CD14-positive monocyte (primary cell): ENCODE data around the gene LPO. TPM values are rescaled to one million over a fixed set of nuclear protein-coding genes. Genes with fewer than 3 reads are reported as not detected.
A peak's percentile ranks its signal among the peaks of the same experiment; 100 is the strongest.

Experiments
- DNase-seq, 3 donors: peaks; one replicate each; pipeline ENCODE4 v3.0.0-alpha.2; 2011 to 2022
- H2AFZ ChIP-seq: 2 replicates; pipeline ENCODE4 v1.6.0; 2012; ENCODE audit warnings: mild to moderate bottlenecking, low read depth, low read length, inconsistent platforms; ENCODE audit not compliant: insufficient read depth, poor library complexity, severe bottlenecking
- H3K27ac ChIP-seq, 2 donors: 1 replicate in 1 of 2; 2 replicates in 1 of 2; pipeline ENCODE4 v1.5.1; 2012 to 2013; ENCODE audit warnings: low read length in 2 of 2, control low read depth in 1 of 2, inconsistent platforms in 1 of 2, low read depth in 1 of 2, mild to moderate bottlenecking in 1 of 2
- H3K27me3 ChIP-seq, 2 donors: one replicate each; pipeline versions ENCODE4 v1.6.0 to v1.6.1; 2011 to 2013; ENCODE audit warnings: low read length in 2 of 2; ENCODE audit not compliant: control insufficient read depth in 2 of 2, insufficient read depth in 2 of 2
- H3K36me3 ChIP-seq, 2 donors: replicated peaks in 1 of 2; 1 replicate in 1 of 2; 2 replicates in 1 of 2; pipeline versions ENCODE4 v1.5.1 to v1.6.1; 2012 to 2013; ENCODE audit warnings: low read length in 2 of 2, control low read depth in 1 of 2, inconsistent platforms in 1 of 2, mild to moderate bottlenecking in 1 of 2; ENCODE audit not compliant: insufficient read depth in 2 of 2, control insufficient read depth in 1 of 2
- H3K4me1 ChIP-seq, 2 donors: 1 replicate in 1 of 2; 2 replicates in 1 of 2; pipeline versions ENCODE4 v1.5.1 to v1.6.1; 2012 to 2013; ENCODE audit warnings: low read length in 2 of 2, control low read depth in 1 of 2, inconsistent platforms in 1 of 2, mild to moderate bottlenecking in 1 of 2, moderate library complexity in 1 of 2; ENCODE audit not compliant: insufficient read depth in 2 of 2, control insufficient read depth in 1 of 2
- H3K4me2 ChIP-seq: replicated peaks from 2 replicates; pipeline ENCODE3; 2012; ENCODE audit warnings: low read length, moderate library complexity, mild to moderate bottlenecking; ENCODE audit not compliant: poor library complexity, severe bottlenecking; ENCODE audit errors: extremely low read depth
- H3K4me3 ChIP-seq, 3 experiments: fragments of 200-600 bp in 1 of 3; sonication (generic) in 1 of 3; replicated peaks in 1 of 3; 1 replicate in 2 of 3; 2 replicates in 1 of 3; pipeline ENCODE4 v1.5.1; 2011 to 2013; ENCODE audit warnings: low read length in 3 of 3, mild to moderate bottlenecking in 3 of 3, control low read depth in 2 of 3, low read depth in 2 of 3, inconsistent platforms in 1 of 3, moderate library complexity in 1 of 3
- H3K79me2 ChIP-seq: 2 replicates; pipeline ENCODE4 v1.6.0; 2012; ENCODE audit warnings: mild to moderate bottlenecking, control low read depth, inconsistent platforms, low read length, moderate library complexity; ENCODE audit not compliant: insufficient read depth
- H3K9ac ChIP-seq: 2 replicates; pipeline ENCODE4 v1.6.0; 2017; ENCODE audit warnings: low read length, mild to moderate bottlenecking; ENCODE audit not compliant: insufficient read depth, poor library complexity, severe bottlenecking
- H3K9me3 ChIP-seq, 2 donors: replicated peaks in 1 of 2; 1 replicate in 1 of 2; 2 replicates in 1 of 2; pipeline versions ENCODE4 v1.5.1 to v1.6.1; 2012 to 2013; ENCODE audit warnings: low read length in 2 of 2, control low read depth in 1 of 2; ENCODE audit not compliant: control insufficient read depth in 1 of 2, insufficient read depth in 1 of 2
- H4K20me1 ChIP-seq: 2 replicates; pipeline ENCODE4 v1.6.0; 2012; ENCODE audit warnings: mild to moderate bottlenecking, low read length, control low read depth, moderate library complexity; ENCODE audit not compliant: insufficient read depth
- H3K27ac Mint-ChIP-seq, 7 donors: one replicate each; pipeline ENCODE4 v1.8.0; 2020; ENCODE audit warnings: mild to moderate bottlenecking in 7 of 7, mixed read lengths in 7 of 7, moderate library complexity in 6 of 7, inconsistent platforms in 2 of 7
- H3K27me3 Mint-ChIP-seq, 3 donors: one replicate each; pipeline ENCODE4 v1.8.0; 2021 to 2022; ENCODE audit warnings: low read depth in 3 of 3, mild to moderate bottlenecking in 3 of 3, mixed read lengths in 3 of 3, moderate library complexity in 3 of 3, inconsistent platforms in 1 of 3
- H3K36me3 Mint-ChIP-seq, 2 donors: one replicate each; pipeline ENCODE4 v1.8.0; 2020; ENCODE audit warnings: mixed read lengths in 2 of 2, inconsistent platforms in 1 of 2, mild to moderate bottlenecking in 1 of 2
- H3K4me1 Mint-ChIP-seq: one replicate; pipeline ENCODE4 v1.8.0; 2020; ENCODE audit warnings: mild to moderate bottlenecking, mixed read lengths
- H3K4me3 Mint-ChIP-seq, 2 donors: one replicate each; pipeline ENCODE4 v1.8.0; 2020; ENCODE audit warnings: mild to moderate bottlenecking in 2 of 2, mixed read lengths in 2 of 2, moderate library complexity in 1 of 2
- H3K9me3 Mint-ChIP-seq, 7 donors: one replicate each; pipeline ENCODE4 v1.8.0; 2020 to 2022; ENCODE audit warnings: mixed read lengths in 7 of 7, mild to moderate bottlenecking in 6 of 7, moderate library complexity in 6 of 7, inconsistent platforms in 2 of 7
- CTCF ChIP-seq: fragments of 200-600 bp; IDR thresholded peaks from one replicate; pipeline ENCODE4 v1.8.0; 2022; ENCODE audit warnings: antibody characterized with exemption, mild to moderate bottlenecking
- WGBS: methylation state at CpG from one replicate; pipeline ENCODE4 v1.1.5; 2013; ENCODE audit warnings: missing lambda C conversion rate; ENCODE audit not compliant: insufficient coverage; 5-methylcytosine and 5-hydroxymethylcytosine counted together
- intact Hi-C, 2 donors: fragments of 100-400 bp; cut with micrococcal nuclease; formaldehyde crosslinking; loops; one replicate each; pipeline versions ENCODE4 v1.15.0 to v1.15.1; 2023
- polyA plus RNA-seq, 3 donors: library from polyadenylated mRNA; depleted of rRNA in 1 of 3; unstranded in 2 of 3; stranded (reverse) in 1 of 3; fragments of 300-500 nt in 2 of 3; fragments of >200 nt in 1 of 3; fragmentation: Illumina TruSeq in 2 of 3; gene quantifications; 1 replicate in 2 of 3; 2 replicates in 1 of 3; pipeline ENCODE4 v1.2.3, GENCODE V29; 2012 to 2021

Gene LPO
- polyA plus RNA-seq, 3 donors: 0.04 to 0.43 TPM; not detected in 1

- peaks cover 17 to 41% (median 30%) of the 10 kb centered on the region in 3 donors for H3K27me3 Mint-ChIP-seq
- H3K9me3 ChIP-seq: no peaks in the 10 kb centered on the region
- no peaks in the 10 kb centered on the region for H3K27me3 ChIP-seq
- WGBS: 0% methylated on average over 1 of the region's 5 CpGs
- no peaks in the 10 kb centered on the region for H3K36me3 ChIP-seq
- intact Hi-C loops: loop anchor here (2.0 to 10.0 kb wide), 6 partner anchors 47 to 130 kb away; partner anchors contain the start of gene RNF43 (in 2 of the 2)
- DNase-seq: peak in 2 of 3 donors; percentile 66 to 67
- peaks cover 8 to 14% of the 10 kb centered on the region in 2 donors for H3K36me3 Mint-ChIP-seq
- no peak overlapping the region for H3K4me2 ChIP-seq
- no peak overlapping the region for H3K9ac ChIP-seq
- H3K4me3 Mint-ChIP-seq: no peak overlapping the region
- no peaks in the 10 kb centered on the region for H3K4me1 ChIP-seq
- H3K79me2 ChIP-seq: no peaks in the 10 kb centered on the region
- no peak overlapping the region for H2AFZ ChIP-seq
- no peak overlapping the region for H3K27ac Mint-ChIP-seq
- no peaks in the 10 kb centered on the region for H4K20me1 ChIP-seq
- peak; percentile 88 for TF ChIP-seq CTCF
- H3K9me3 Mint-ChIP-seq: peaks cover 0 to 4% (median 0%) of the 10 kb centered on the region in 7 donors
- H3K4me3 ChIP-seq: no peak overlapping the region
- no peak overlapping the region for H3K27ac ChIP-seq
- H3K4me1 Mint-ChIP-seq: peaks cover 14% of the 10 kb centered on the region
Measured at GRCh38 chr17:58317421-58318064, 79.2 kb downstream of the LPO start.

GRCh38 chr17:58318065-58318481 is 79.7 kb downstream of the LPO start:
- no peak overlapping the region for H3K27ac ChIP-seq
- Mint-ChIP-seq H3K36me3 (peaks cover 10 to 16% of the 10 kb centered on the region in 2 donors), H3K4me1 (peaks cover 12% of the 10 kb centered on the region), H3K27me3 (peaks cover 21 to 46% (median 31%) of the 10 kb centered on the region in 3 donors), H3K9me3 (peaks cover 0 to 4% (median 0%) of the 10 kb centered on the region in 7 donors), H3K4me3 (peak overlapping the region in 1 of 2 donors; percentile 37), H3K27ac (peak overlapping the region in 1 of 7 donors; percentile 50)
- no peak overlapping the region for H3K4me2 ChIP-seq
- H3K4me3 ChIP-seq: no peak overlapping the region
- H2AFZ ChIP-seq: no peak overlapping the region
- no peaks in the 10 kb centered on the region for H3K36me3 ChIP-seq
- no peak overlapping the region for H3K9ac ChIP-seq
- no peaks in the 10 kb centered on the region for H3K9me3 ChIP-seq
- H3K79me2 ChIP-seq: no peaks in the 10 kb centered on the region
- WGBS: 80% methylated on average over 2 of the region's 9 CpGs
- H3K27me3 ChIP-seq: peaks cover 0 to 4% of the 10 kb centered on the region in 2 donors
- no peak for DNase-seq
- no peaks in the 10 kb centered on the region for H3K4me1 ChIP-seq
- intact Hi-C loops: loop anchor here (5.0 to 10.0 kb wide), 4 partner anchors 47 to 129 kb away; partner anchors contain the start of gene RNF43 (in 1 of the 2)
- TF ChIP-seq CTCF: no peak
- H4K20me1 ChIP-seq: no peaks in the 10 kb centered on the region

Other genes starting within 250 kb of the LPO start
- 10 to 100 TPM; 51.2 to 72.1 (median 61.6) TPM for gene SRSF1, start 231.3 kb upstream of the LPO start, polyA plus RNA-seq
- 1 to 10 TPM in 1 of 3 donors, under 1 TPM in 2; 0.30 to 9.9 (median 0.42) TPM for gene DYNLL2, start 155.2 kb upstream of the LPO start, polyA plus RNA-seq
- under 1 TPM in 1 of 3 donors, not detected in 2; 0.03 TPM for gene OR4D1, start 90.2 kb upstream of the LPO start, polyA plus RNA-seq
- gene OR4D2, start 71.6 kb upstream of the LPO start, polyA plus RNA-seq: not detected
- not detected for gene EPX, start 45.9 kb upstream of the LPO start, polyA plus RNA-seq
- gene MKS1, start 19.3 kb upstream of the LPO start, polyA plus RNA-seq: 1 to 10 TPM; 4.2 to 7.6 (median 5.0) TPM
- gene MPO, start 42.4 kb downstream of the LPO start, polyA plus RNA-seq: 1 to 10 TPM; 4.2 to 7.5 (median 6.0) TPM
- 10 to 100 TPM in 1 of 3 donors, under 1 TPM in 2; 0.10 to 14.0 (median 0.18) TPM for gene TSPOAP1, start 90.2 kb downstream of the LPO start, polyA plus RNA-seq
- gene SUPT4H1, start 113.6 kb downstream of the LPO start, polyA plus RNA-seq: 100 to 1,000 TPM; 144 to 251 (median 241) TPM
- under 1 TPM in 2 of 3 donors, not detected in 1; 0.01 to 0.11 TPM for gene RNF43, start 178.9 kb downstream of the LPO start, polyA plus RNA-seq
- gene HSF5, start 249.8 kb downstream of the LPO start, polyA plus RNA-seq: under 1 TPM in 1 of 3 donors, not detected in 2; 0.07 TPM